ENCODE results near the gene URGCP.
"Not testable (repeated sequence)": the region's sequence is repeated elsewhere in the genome, so short reads cannot be mapped to it uniquely, and the experiment has no call there.

URGCP gene

GRCh38 chr7:43856316-43856715 lies 50.1 kb downstream of the URGCP start:
- no peak overlapping the region for H2AFZ ChIP-seq (ENCODE audit: low read depth, low read length)
- H3K9me3 ChIP-seq (ENCODE audit: low read length) = peaks cover 2% of the 10 kb centered on the region
- no peak overlapping the region for H3K4me3 ChIP-seq (ENCODE audit: low read length)
- no peaks in the 10 kb centered on the region for H3K27me3 ChIP-seq (ENCODE audit: insufficient read depth, low read length)
- no peaks in the 10 kb centered on the region for H3K36me3 ChIP-seq (ENCODE audit: insufficient read depth, low read length)
- no peaks in the 10 kb centered on the region for H3K4me1 ChIP-seq (ENCODE audit: insufficient read depth, low read length)

- no peaks in the 10 kb centered on the region for H3K27me3 ChIP-seq (ENCODE audit: insufficient read depth, low read length)
- H3K4me3 ChIP-seq (ENCODE audit: low read length) = no peak overlapping the region
- peaks cover 2% of the 10 kb centered on the region for H3K9me3 ChIP-seq (ENCODE audit: low read length)
These were observed 51.2 kb downstream of the URGCP start for GRCh38 chr7:43855176-43855575.

GRCh38 chr7:43851805-43852204 lies 54.6 kb downstream of the URGCP start:
- Histone ChIP-seq H3K4me1 (ENCODE audit: insufficient read depth, low read length) (no peaks in the 10 kb centered on the region), H3K27me3 (ENCODE audit: insufficient read depth, low read length) (no peaks in the 10 kb centered on the region), H3K9me3 (ENCODE audit: low read length) (no peaks in the 10 kb centered on the region), H3K36me3 (ENCODE audit: insufficient read depth, low read length) (no peaks in the 10 kb centered on the region), H3K4me3 (ENCODE audit: low read length) (no peak overlapping the region), H2AFZ (ENCODE audit: low read depth, low read length) (no peak overlapping the region)

More at GRCh38 chr7:43855176-43855575, 51.2 kb downstream of the URGCP start:
- Histone ChIP-seq H3K4me1 (ENCODE audit: insufficient read depth, low read length) (no peaks in the 10 kb centered on the region), H3K36me3 (ENCODE audit: insufficient read depth, low read length) (no peaks in the 10 kb centered on the region), H2AFZ (ENCODE audit: low read depth, low read length) (no peak overlapping the region)

GRCh38 chr7:43850348-43851116 lies 55.9 kb downstream of the URGCP start:
- H3K4me1 ChIP-seq (ENCODE audit: insufficient read depth, low read length) = no peaks in the 10 kb centered on the region
- H3K4me3 ChIP-seq (ENCODE audit: low read length) = no peak overlapping the region
- no peaks in the 10 kb centered on the region for H3K27me3 ChIP-seq (ENCODE audit: insufficient read depth, low read length)
- H2AFZ ChIP-seq (ENCODE audit: low read depth, low read length) = no peak overlapping the region
- no peaks in the 10 kb centered on the region for H3K36me3 ChIP-seq (ENCODE audit: insufficient read depth, low read length)
- no peaks in the 10 kb centered on the region for H3K9me3 ChIP-seq (ENCODE audit: low read length)

- no peaks in the 10 kb centered on the region for H3K4me1 ChIP-seq (ENCODE audit: insufficient read depth, low read length)
- H3K4me3 ChIP-seq (ENCODE audit: low read length) = no peak overlapping the region
- no peak overlapping the region for H2AFZ ChIP-seq (ENCODE audit: low read depth, low read length)
- H3K27me3 ChIP-seq (ENCODE audit: insufficient read depth, low read length) = no peaks in the 10 kb centered on the region
- no peaks in the 10 kb centered on the region for H3K36me3 ChIP-seq (ENCODE audit: insufficient read depth, low read length)
- H3K9me3 ChIP-seq (ENCODE audit: low read length) = no peaks in the 10 kb centered on the region
These were observed 57.3 kb downstream of the URGCP start for GRCh38 chr7:43849047-43849446.

- H3K9me3 ChIP-seq (ENCODE audit: low read length) = no peaks in the 10 kb centered on the region
- no peaks in the 10 kb centered on the region for H3K36me3 ChIP-seq (ENCODE audit: insufficient read depth, low read length)
- no peaks in the 10 kb centered on the region for H3K4me1 ChIP-seq (ENCODE audit: insufficient read depth, low read length)
- no peaks in the 10 kb centered on the region for H3K27me3 ChIP-seq (ENCODE audit: insufficient read depth, low read length)
- no peak overlapping the region for H2AFZ ChIP-seq (ENCODE audit: low read depth, low read length)
- H3K4me3 ChIP-seq (ENCODE audit: low read length) = no peak overlapping the region
These were observed 58.9 kb downstream of the URGCP start for GRCh38 chr7:43847496-43847895.

- Histone ChIP-seq H3K27me3 (ENCODE audit: insufficient read depth, low read length) (no peaks in the 10 kb centered on the region), H3K4me1 (ENCODE audit: insufficient read depth, low read length) (no peaks in the 10 kb centered on the region), H3K4me3 (ENCODE audit: low read length) (no peak overlapping the region), H3K9me3 (ENCODE audit: low read length) (no peaks in the 10 kb centered on the region), H3K36me3 (ENCODE audit: insufficient read depth, low read length) (no peaks in the 10 kb centered on the region), H2AFZ (ENCODE audit: low read depth, low read length) (no peak overlapping the region)
These were observed 61.7 kb downstream of the URGCP start for GRCh38 chr7:43844662-43845061.

GRCh38 chr7:43844257-43844656 lies 62.1 kb downstream of the URGCP start:
- Histone ChIP-seq H3K27me3 (ENCODE audit: insufficient read depth, low read length) (no peaks in the 10 kb centered on the region), H3K4me1 (ENCODE audit: insufficient read depth, low read length) (no peaks in the 10 kb centered on the region), H3K36me3 (ENCODE audit: insufficient read depth, low read length) (no peaks in the 10 kb centered on the region), H3K4me3 (ENCODE audit: low read length) (no peak overlapping the region), H2AFZ (ENCODE audit: low read depth, low read length) (no peak overlapping the region), H3K9me3 (ENCODE audit: low read length) (no peaks in the 10 kb centered on the region)

- no peak overlapping the region for H2AFZ ChIP-seq (ENCODE audit: low read depth, low read length)
- H3K27me3 ChIP-seq (ENCODE audit: insufficient read depth, low read length) = no peaks in the 10 kb centered on the region
- H3K4me1 ChIP-seq (ENCODE audit: insufficient read depth, low read length) = no peaks in the 10 kb centered on the region
- no peaks in the 10 kb centered on the region for H3K9me3 ChIP-seq (ENCODE audit: low read length)
- no peak overlapping the region for H3K4me3 ChIP-seq (ENCODE audit: low read length)
- no peaks in the 10 kb centered on the region for H3K36me3 ChIP-seq (ENCODE audit: insufficient read depth, low read length)
These were observed 63.1 kb downstream of the URGCP start for GRCh38 chr7:43843296-43843695.

GRCh38 chr7:43838201-43838658 lies 68.2 kb downstream of the URGCP start:
- H3K4me1 ChIP-seq (ENCODE audit: insufficient read depth, low read length) = no peaks in the 10 kb centered on the region
- H3K4me3 ChIP-seq (ENCODE audit: low read length) = peak overlapping the region; percentile 39
- no peaks in the 10 kb centered on the region for H3K9me3 ChIP-seq (ENCODE audit: low read length)
- peak overlapping the region; percentile 78 for H2AFZ ChIP-seq (ENCODE audit: low read depth, low read length)
- H3K36me3 ChIP-seq (ENCODE audit: insufficient read depth, low read length) = no peaks in the 10 kb centered on the region
- peaks cover 2% of the 10 kb centered on the region for H3K27me3 ChIP-seq (ENCODE audit: insufficient read depth, low read length)

GRCh38 chr7:43834463-43835251 lies 71.7 kb downstream of the URGCP start:
- no peaks in the 10 kb centered on the region for H3K9me3 ChIP-seq (ENCODE audit: low read length)
- H3K4me1 ChIP-seq (ENCODE audit: insufficient read depth, low read length) = no peaks in the 10 kb centered on the region
- peaks cover 2% of the 10 kb centered on the region for H3K27me3 ChIP-seq (ENCODE audit: insufficient read depth, low read length)
- H3K4me3 ChIP-seq (ENCODE audit: low read length) = no peak overlapping the region
- no peak overlapping the region for H2AFZ ChIP-seq (ENCODE audit: low read depth, low read length)
- no peaks in the 10 kb centered on the region for H3K36me3 ChIP-seq (ENCODE audit: insufficient read depth, low read length)

GRCh38 chr7:43830917-43831316 lies 75.5 kb downstream of the URGCP start:
- H3K27me3 ChIP-seq (ENCODE audit: insufficient read depth, low read length); H3K36me3 ChIP-seq (ENCODE audit: insufficient read depth, low read length); H3K4me1 ChIP-seq (ENCODE audit: insufficient read depth, low read length); H3K9me3 ChIP-seq (ENCODE audit: low read length); H3K4me3 ChIP-seq (ENCODE audit: low read length); H2AFZ ChIP-seq (ENCODE audit: low read depth, low read length): not testable (repeated sequence)
